Nephron progenitor cell (in vitro differentiated cells): ENCODE data around the gene RNF220.
"Not testable (repeated sequence)": the region's sequence is repeated elsewhere in the genome, so short reads cannot be mapped to it uniquely, and the experiment has no call there.

Experiments
- DNase-seq: peaks from one replicate; pipeline ENCODE4 v3.0.0; 2021
- H3K27ac Mint-ChIP-seq: 2 replicates; pipeline ENCODE4 v1.8.0; 2021; ENCODE audit warnings: mild to moderate bottlenecking, moderate library complexity, mixed read lengths
- H3K27me3 Mint-ChIP-seq: 2 replicates; pipeline ENCODE4 v1.8.0; 2021; ENCODE audit warnings: mild to moderate bottlenecking, low read depth, mixed read lengths; ENCODE audit not compliant: poor library complexity
- H3K36me3 Mint-ChIP-seq: 2 replicates; pipeline ENCODE4 v1.8.0; 2021; ENCODE audit warnings: low read depth, mixed read lengths
- H3K4me1 Mint-ChIP-seq: 2 replicates; pipeline ENCODE4 v1.8.0; 2021; ENCODE audit warnings: mixed read lengths
- H3K4me3 Mint-ChIP-seq: 2 replicates; pipeline ENCODE4 v1.8.0; 2021; ENCODE audit warnings: mild to moderate bottlenecking, moderate library complexity, mixed read lengths
- H3K9me3 Mint-ChIP-seq: 2 replicates; pipeline ENCODE4 v1.8.0; 2021; ENCODE audit warnings: mild to moderate bottlenecking, moderate library complexity, mixed read lengths
- CTCF ChIP-seq: fragments of 200-600 bp; sonication (generic); IDR thresholded peaks from 2 replicates; pipeline ENCODE4 v1.5.0; 2021; ENCODE audit warnings: antibody characterized with exemption

RNF220 gene

GRCh38 chr1:44559913-44560312 lies 154.9 kb downstream of the RNF220 start:
- Mint-ChIP-seq H3K9me3 (no peaks in the 10 kb centered on the region), H3K4me3 (no peak overlapping the region), H3K27me3 (peaks cover 34% of the 10 kb centered on the region), H3K36me3 (no peaks in the 10 kb centered on the region), H3K27ac (no peak overlapping the region), H3K4me1 (peaks cover 48% of the 10 kb centered on the region)
- DNase-seq: no peak
- TF ChIP-seq CTCF: no peak

GRCh38 chr1:44560696-44561095 lies 155.6 kb downstream of the RNF220 start:
- H3K9me3 Mint-ChIP-seq, H3K4me3 Mint-ChIP-seq, H3K36me3 Mint-ChIP-seq, H3K27ac Mint-ChIP-seq, DNase-seq: not testable (repeated sequence)
- Mint-ChIP-seq H3K27me3 (peaks cover 32% of the 10 kb centered on the region), H3K4me1 (peaks cover 56% of the 10 kb centered on the region)

- Mint-ChIP-seq H3K9me3 (no peaks in the 10 kb centered on the region), H3K36me3 (peaks cover 7% of the 10 kb centered on the region), H3K27ac (no peak overlapping the region), H3K4me1 (peaks cover 47% of the 10 kb centered on the region), H3K4me3 (no peak overlapping the region), H3K27me3 (peaks cover 37% of the 10 kb centered on the region)
- TF ChIP-seq CTCF: no peak
- no peak for DNase-seq
These were observed 160.2 kb downstream of the RNF220 start for GRCh38 chr1:44565259-44565750.

- no peak for TF ChIP-seq CTCF
- peak overlapping the region; percentile 24 for H3K4me3 Mint-ChIP-seq
- H3K27ac Mint-ChIP-seq: no peak overlapping the region
- H3K36me3 Mint-ChIP-seq: peaks cover 7% of the 10 kb centered on the region
- no peaks in the 10 kb centered on the region for H3K9me3 Mint-ChIP-seq
- peaks cover 46% of the 10 kb centered on the region for H3K4me1 Mint-ChIP-seq
- H3K27me3 Mint-ChIP-seq: peaks cover 40% of the 10 kb centered on the region
- no peak for DNase-seq
These were observed 160.8 kb downstream of the RNF220 start for GRCh38 chr1:44565833-44566232.

GRCh38 chr1:44566281-44567046 lies 161.4 kb downstream of the RNF220 start:
- TF ChIP-seq CTCF: no peak
- no peak overlapping the region for H3K27ac Mint-ChIP-seq
- H3K36me3 Mint-ChIP-seq: peaks cover 7% of the 10 kb centered on the region
- no peak overlapping the region for H3K4me3 Mint-ChIP-seq
- peaks cover 44% of the 10 kb centered on the region for H3K4me1 Mint-ChIP-seq
- DNase-seq: no peak
- H3K9me3 Mint-ChIP-seq: no peaks in the 10 kb centered on the region
- H3K27me3 Mint-ChIP-seq: peaks cover 40% of the 10 kb centered on the region

GRCh38 chr1:44568128-44568900 lies 163.3 kb downstream of the RNF220 start:
- H3K9me3 Mint-ChIP-seq: no peaks in the 10 kb centered on the region
- H3K27me3 Mint-ChIP-seq: peaks cover 36% of the 10 kb centered on the region
- no peak for DNase-seq
- no peak for TF ChIP-seq CTCF
- H3K27ac Mint-ChIP-seq: no peak overlapping the region
- peaks cover 7% of the 10 kb centered on the region for H3K36me3 Mint-ChIP-seq
- H3K4me1 Mint-ChIP-seq: peaks cover 29% of the 10 kb centered on the region
- no peak overlapping the region for H3K4me3 Mint-ChIP-seq
